ENCODE data around the gene DHRS2.

The DHRS2 gene

GRCh38 chr14:23643533-23644194, 7.5 kb downstream of the DHRS2 start:
- Histone ChIP-seq H3K36me3 (ENCODE audit: control insufficient read depth in 1 of 2, insufficient read depth in 2 of 2, low read depth in 1 of 2, low read length in 2 of 2) (no peaks in the 10 kb centered on the region), H3K14ac (ENCODE audit: low read length in 2 of 2) (no peak overlapping the region), H3K9ac (ENCODE audit: low read length) (no peak overlapping the region), H4K8ac (ENCODE audit: low read length) (no peak overlapping the region), H2BK120ac (ENCODE audit: low read depth, low read length) (no peak overlapping the region), H3K27me3 (ENCODE audit: control insufficient read depth in 1 of 2, insufficient read depth in 1 of 2, low read length in 2 of 2) (peaks cover 0 to 19% of the 10 kb centered on the region in 2 experiments), H4K91ac (ENCODE audit: low read length) (no peak overlapping the region), H2BK12ac (ENCODE audit: low read length in 2 of 2) (no peak overlapping the region), H2AK5ac (ENCODE audit: low read length, severe bottlenecking) (no peak overlapping the region), H3K4ac (ENCODE audit: low read depth in 1 of 2, low read length in 2 of 2) (no peak overlapping the region), H3K23ac (ENCODE audit: low read length in 2 of 2) (no peak overlapping the region), H3K27ac (ENCODE audit: low read length, poor library complexity, severe bottlenecking) (no peak overlapping the region), H3K79me1 (replicated peaks; ENCODE audit: low read length, poor library complexity, severe bottlenecking) (no peaks in the 10 kb centered on the region), H2AFZ (ENCODE audit: low read depth, low read length) (no peak overlapping the region), H3K18ac (ENCODE audit: low read depth in 1 of 2, low read length in 2 of 2) (no peak overlapping the region), H2BK15ac (ENCODE audit: low read depth, poor library complexity, severe bottlenecking) (no peak overlapping the region), H3K9me3 (ENCODE audit: control insufficient read depth, low read length) (no peaks in the 10 kb centered on the region), H3K4me1 (ENCODE audit: control insufficient read depth, insufficient read depth, low read depth, low read length) (no peaks in the 10 kb centered on the region), H3K4me2 (ENCODE audit: low read length, poor library complexity, severe bottlenecking) (no peak overlapping the region), H2BK5ac (ENCODE audit: low read depth, low read length, poor library complexity, severe bottlenecking) (no peak overlapping the region), H3K4me3 (ENCODE audit: insufficient read depth in 1 of 2, low read depth in 1 of 2, low read length in 2 of 2) (no peak overlapping the region)
- no peak for DNase-seq
- 56% methylated on average over 3 of the region's 3 CpGs for WGBS

DNA sequence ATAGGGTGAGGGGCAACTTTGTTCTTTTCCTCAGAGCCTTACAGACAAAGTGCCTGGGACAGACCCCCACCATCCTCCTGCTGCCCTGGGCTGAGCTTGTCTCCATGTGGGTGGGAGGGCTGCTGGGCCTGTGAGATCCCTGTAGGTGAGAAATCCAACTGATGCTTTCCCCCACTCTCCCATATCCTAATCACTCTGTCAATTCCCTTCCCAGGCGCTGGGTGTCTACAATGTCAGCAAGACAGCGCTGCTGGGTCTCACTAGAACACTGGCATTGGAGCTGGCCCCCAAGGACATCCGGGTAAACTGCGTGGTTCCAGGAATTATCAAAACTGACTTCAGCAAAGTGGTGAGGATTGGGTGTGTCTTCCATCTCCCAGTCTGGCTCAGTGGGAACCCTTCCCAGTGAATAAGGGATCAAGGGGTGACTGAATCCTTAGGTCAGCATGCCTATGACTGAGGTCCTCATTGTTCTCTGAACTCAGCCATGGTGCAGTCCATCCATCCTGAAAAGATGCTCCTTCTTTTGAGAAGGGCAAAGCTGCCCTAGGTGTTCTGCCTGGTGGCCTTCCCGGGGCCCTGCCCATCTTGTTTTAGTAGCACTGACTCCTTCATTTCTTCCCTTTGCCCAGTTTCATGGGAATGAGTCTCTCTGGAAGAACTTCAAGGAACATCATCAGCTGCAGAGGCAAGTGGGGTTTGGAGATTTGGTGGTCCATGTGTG, 8.2 kb downstream of the DHRS2 start:
- 59% methylated on average over 5 of the region's 5 CpGs for WGBS
- H3K4me3 ChIP-seq (ENCODE audit: insufficient read depth in 1 of 2, low read depth in 1 of 2, low read length in 2 of 2) = no peak overlapping the region
- no peaks in the 10 kb centered on the region for H3K9me3 ChIP-seq (ENCODE audit: control insufficient read depth, low read length)
- H3K27ac ChIP-seq (ENCODE audit: low read length, poor library complexity, severe bottlenecking) = no peak overlapping the region
- H3K9ac ChIP-seq (ENCODE audit: low read length) = no peak overlapping the region
- no peak overlapping the region for H4K91ac ChIP-seq (ENCODE audit: low read length)
- H4K8ac ChIP-seq (ENCODE audit: low read length) = no peak overlapping the region
- H2BK15ac ChIP-seq (ENCODE audit: low read depth, poor library complexity, severe bottlenecking) = no peak overlapping the region
- H3K4me2 ChIP-seq (ENCODE audit: low read length, poor library complexity, severe bottlenecking) = no peak overlapping the region
- H3K18ac ChIP-seq (ENCODE audit: low read depth in 1 of 2, low read length in 2 of 2) = no peak overlapping the region
- H3K27me3 ChIP-seq (ENCODE audit: control insufficient read depth in 1 of 2, insufficient read depth in 1 of 2, low read length in 2 of 2) = peaks cover 5 to 19% of the 10 kb centered on the region in 2 experiments
- no peak overlapping the region for H2AK5ac ChIP-seq (ENCODE audit: low read length, severe bottlenecking)
- no peak overlapping the region for H2BK12ac ChIP-seq (ENCODE audit: low read length in 2 of 2)
- DNase-seq = no peak
- H3K79me1 ChIP-seq (replicated peaks; ENCODE audit: low read length, poor library complexity, severe bottlenecking) = no peaks in the 10 kb centered on the region
- no peak overlapping the region for H3K14ac ChIP-seq (ENCODE audit: low read length in 2 of 2)
- H3K23ac ChIP-seq (ENCODE audit: low read length in 2 of 2) = no peak overlapping the region
- H2BK120ac ChIP-seq (ENCODE audit: low read depth, low read length) = no peak overlapping the region
- no peak overlapping the region for H3K4ac ChIP-seq (ENCODE audit: low read depth in 1 of 2, low read length in 2 of 2)
- H3K36me3 ChIP-seq (ENCODE audit: control insufficient read depth in 1 of 2, insufficient read depth in 2 of 2, low read depth in 1 of 2, low read length in 2 of 2) = no peaks in the 10 kb centered on the region
- no peaks in the 10 kb centered on the region for H3K4me1 ChIP-seq (ENCODE audit: control insufficient read depth, insufficient read depth, low read depth, low read length)
- no peak overlapping the region for H2BK5ac ChIP-seq (ENCODE audit: low read depth, low read length, poor library complexity, severe bottlenecking)
- H2AFZ ChIP-seq (ENCODE audit: low read depth, low read length) = no peak overlapping the region

DNA sequence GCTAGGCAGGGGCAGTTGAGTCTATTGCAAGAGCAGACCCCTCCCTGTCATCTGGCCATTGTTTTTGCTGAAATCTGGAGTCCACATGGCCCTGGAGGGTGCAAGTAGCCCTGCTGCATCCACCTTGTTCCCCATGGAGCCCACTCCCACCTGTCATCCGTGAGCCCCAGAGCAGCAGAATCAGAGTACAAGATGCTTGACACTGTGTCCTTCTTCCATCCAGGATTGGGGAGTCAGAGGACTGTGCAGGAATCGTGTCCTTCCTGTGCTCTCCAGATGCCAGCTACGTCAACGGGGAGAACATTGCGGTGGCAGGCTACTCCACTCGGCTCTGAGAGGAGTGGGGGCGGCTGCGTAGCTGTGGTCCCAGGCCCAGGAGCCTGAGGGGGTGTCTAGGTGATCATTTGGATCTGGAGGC, 8.8 kb downstream of the DHRS2 start:
- Histone ChIP-seq H3K4ac (ENCODE audit: low read depth in 1 of 2, low read length in 2 of 2) (no peak overlapping the region), H3K23ac (ENCODE audit: low read length in 2 of 2) (no peak overlapping the region), H2BK120ac (ENCODE audit: low read depth, low read length) (no peak overlapping the region), H4K91ac (ENCODE audit: low read length) (no peak overlapping the region), H2BK12ac (ENCODE audit: low read length in 2 of 2) (no peak overlapping the region), H2BK5ac (ENCODE audit: low read depth, low read length, poor library complexity, severe bottlenecking) (no peak overlapping the region), H4K8ac (ENCODE audit: low read length) (no peak overlapping the region), H2AFZ (ENCODE audit: low read depth, low read length) (no peak overlapping the region), H3K4me2 (ENCODE audit: low read length, poor library complexity, severe bottlenecking) (no peak overlapping the region), H2AK5ac (ENCODE audit: low read length, severe bottlenecking) (no peak overlapping the region), H3K27ac (ENCODE audit: low read length, poor library complexity, severe bottlenecking) (no peak overlapping the region), H3K18ac (ENCODE audit: low read depth in 1 of 2, low read length in 2 of 2) (no peak overlapping the region), H3K36me3 (ENCODE audit: control insufficient read depth in 1 of 2, insufficient read depth in 2 of 2, low read depth in 1 of 2, low read length in 2 of 2) (no peaks in the 10 kb centered on the region), H3K27me3 (ENCODE audit: control insufficient read depth in 1 of 2, insufficient read depth in 1 of 2, low read length in 2 of 2) (peaks cover 11 to 19% of the 10 kb centered on the region in 2 experiments), H3K9ac (ENCODE audit: low read length) (no peak overlapping the region), H3K4me3 (ENCODE audit: insufficient read depth in 1 of 2, low read depth in 1 of 2, low read length in 2 of 2) (no peak overlapping the region), H3K4me1 (ENCODE audit: control insufficient read depth, insufficient read depth, low read depth, low read length) (no peaks in the 10 kb centered on the region), H3K14ac (ENCODE audit: low read length in 2 of 2) (no peak overlapping the region), H3K9me3 (ENCODE audit: control insufficient read depth, low read length) (no peaks in the 10 kb centered on the region), H2BK15ac (ENCODE audit: low read depth, poor library complexity, severe bottlenecking) (no peak overlapping the region), H3K79me1 (replicated peaks; ENCODE audit: low read length, poor library complexity, severe bottlenecking) (no peaks in the 10 kb centered on the region)
- WGBS = 67% methylated on average over 8 of the region's 8 CpGs
- no peak for DNase-seq

- WGBS = 90% methylated on average over 4 of the region's 4 CpGs
- no peaks in the 10 kb centered on the region for H3K4me1 ChIP-seq (ENCODE audit: control insufficient read depth, insufficient read depth, low read depth, low read length)
- no peak overlapping the region for H3K18ac ChIP-seq (ENCODE audit: low read depth in 1 of 2, low read length in 2 of 2)
- no peak overlapping the region for H3K9ac ChIP-seq (ENCODE audit: low read length)
- no peaks in the 10 kb centered on the region for H3K9me3 ChIP-seq (ENCODE audit: control insufficient read depth, low read length)
- H2AFZ ChIP-seq (ENCODE audit: low read depth, low read length) = no peak overlapping the region
- no peak overlapping the region for H3K4me2 ChIP-seq (ENCODE audit: low read length, poor library complexity, severe bottlenecking)
- H3K23ac ChIP-seq (ENCODE audit: low read length in 2 of 2) = no peak overlapping the region
- no peak overlapping the region for H2BK5ac ChIP-seq (ENCODE audit: low read depth, low read length, poor library complexity, severe bottlenecking)
- no peaks in the 10 kb centered on the region for H3K79me1 ChIP-seq (replicated peaks; ENCODE audit: low read length, poor library complexity, severe bottlenecking)
- H2BK15ac ChIP-seq (ENCODE audit: low read depth, poor library complexity, severe bottlenecking) = no peak overlapping the region
- no peak overlapping the region for H4K91ac ChIP-seq (ENCODE audit: low read length)
- no peak overlapping the region for H3K27ac ChIP-seq (ENCODE audit: low read length, poor library complexity, severe bottlenecking)
- no peaks in the 10 kb centered on the region for H3K36me3 ChIP-seq (ENCODE audit: control insufficient read depth in 1 of 2, insufficient read depth in 2 of 2, low read depth in 1 of 2, low read length in 2 of 2)
- H2AK5ac ChIP-seq (ENCODE audit: low read length, severe bottlenecking) = no peak overlapping the region
- no peak for DNase-seq
- no peak overlapping the region for H3K14ac ChIP-seq (ENCODE audit: low read length in 2 of 2)
- no peak overlapping the region for H3K4ac ChIP-seq (ENCODE audit: low read depth in 1 of 2, low read length in 2 of 2)
- no peak overlapping the region for H2BK12ac ChIP-seq (ENCODE audit: low read length in 2 of 2)
- peaks cover 16 to 19% of the 10 kb centered on the region in 2 experiments for H3K27me3 ChIP-seq (ENCODE audit: control insufficient read depth in 1 of 2, insufficient read depth in 1 of 2, low read length in 2 of 2)
- no peak overlapping the region for H4K8ac ChIP-seq (ENCODE audit: low read length)
- H3K4me3 ChIP-seq (ENCODE audit: insufficient read depth in 1 of 2, low read depth in 1 of 2, low read length in 2 of 2) = no peak overlapping the region
- no peak overlapping the region for H2BK120ac ChIP-seq (ENCODE audit: low read depth, low read length)
Observed at GRCh38 chr14:23645504-23645811, 9.3 kb downstream of the DHRS2 start.

Data from mesenchymal stem cell (in vitro differentiated cells and primary cell).